Stomach (tissue), 4 donors: ENCODE data around the gene EEF2.

Source experiments
- POLR2A ChIP-seq, 4 donors: fragments of 450-650 bp; IDR thresholded peaks; one replicate each; pipeline ENCODE4 v1.6.1; 2016; ENCODE audit warnings: antibody characterized with exemption in 4 of 4, control low read depth in 2 of 4, mild to moderate bottlenecking in 1 of 4, moderate library complexity in 1 of 4
- POLR2AphosphoS5 ChIP-seq, 3 donors: sonication (generic); formaldehyde crosslinking; IDR thresholded peaks; one replicate each; pipeline ENCODE4 v1.6.1; 2016; ENCODE audit warnings: antibody characterized with exemption in 3 of 3
- TF ChIP-seq, protein P1 (sequence below), 7 experiments: fragments of 450-650 bp in 4 of 7; fragments of 200-600 bp in 3 of 7; sonication (generic) in 3 of 7; IDR thresholded peaks; one replicate each; pipeline ENCODE4 v1.5.1; 2016 to 2019; ENCODE audit warnings: antibody characterized with exemption in 7 of 7, control low read depth in 2 of 7, mild to moderate bottlenecking in 1 of 7

DNA sequence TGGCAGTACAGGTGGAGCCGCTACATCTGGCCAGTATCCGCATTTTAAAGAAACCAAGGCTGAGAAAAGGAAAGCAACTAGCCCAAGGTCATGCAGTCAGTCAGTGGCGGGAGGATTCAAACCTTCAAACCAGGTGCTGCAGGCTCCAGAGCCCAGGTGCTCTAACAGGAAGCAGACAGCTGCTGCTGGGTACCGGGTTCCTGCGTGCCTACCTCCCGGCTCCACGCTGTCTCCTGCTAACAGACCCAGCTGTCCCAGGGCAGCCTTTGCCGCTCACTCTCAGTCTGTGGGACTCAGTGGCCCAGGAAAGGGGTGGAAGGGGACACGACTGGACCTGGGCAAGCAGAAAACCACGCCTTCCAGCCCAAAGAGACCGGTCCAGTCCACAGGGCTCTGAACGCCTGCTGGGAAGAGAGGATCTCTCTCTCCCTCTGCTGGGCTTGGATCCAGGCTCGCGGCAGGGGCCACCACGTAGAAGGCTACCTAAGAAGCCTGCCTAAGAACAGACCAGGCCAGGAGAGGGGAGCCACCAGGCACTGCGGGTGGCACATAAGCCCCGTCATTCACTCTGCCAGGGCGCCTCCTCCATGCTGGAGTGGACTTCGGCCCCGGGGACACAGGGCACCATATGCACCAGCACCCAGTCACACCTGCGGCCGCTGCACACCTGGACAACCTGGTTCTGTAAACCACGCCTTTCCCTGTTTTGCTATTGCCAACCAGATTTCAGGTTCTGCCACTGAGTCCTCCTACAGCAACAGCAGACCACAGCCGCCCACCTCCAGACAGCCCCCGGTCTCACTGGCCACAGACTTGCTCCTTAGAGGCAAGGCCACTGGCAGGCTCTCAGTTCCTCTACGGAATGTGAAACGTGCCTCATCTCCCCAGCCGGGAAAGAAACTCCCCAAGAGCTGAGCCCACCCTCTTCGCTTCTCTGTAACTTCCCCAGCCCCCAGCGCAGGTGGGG, 18.9 kb downstream of the EEF2 start:
- TF ChIP-seq, protein P1, sequence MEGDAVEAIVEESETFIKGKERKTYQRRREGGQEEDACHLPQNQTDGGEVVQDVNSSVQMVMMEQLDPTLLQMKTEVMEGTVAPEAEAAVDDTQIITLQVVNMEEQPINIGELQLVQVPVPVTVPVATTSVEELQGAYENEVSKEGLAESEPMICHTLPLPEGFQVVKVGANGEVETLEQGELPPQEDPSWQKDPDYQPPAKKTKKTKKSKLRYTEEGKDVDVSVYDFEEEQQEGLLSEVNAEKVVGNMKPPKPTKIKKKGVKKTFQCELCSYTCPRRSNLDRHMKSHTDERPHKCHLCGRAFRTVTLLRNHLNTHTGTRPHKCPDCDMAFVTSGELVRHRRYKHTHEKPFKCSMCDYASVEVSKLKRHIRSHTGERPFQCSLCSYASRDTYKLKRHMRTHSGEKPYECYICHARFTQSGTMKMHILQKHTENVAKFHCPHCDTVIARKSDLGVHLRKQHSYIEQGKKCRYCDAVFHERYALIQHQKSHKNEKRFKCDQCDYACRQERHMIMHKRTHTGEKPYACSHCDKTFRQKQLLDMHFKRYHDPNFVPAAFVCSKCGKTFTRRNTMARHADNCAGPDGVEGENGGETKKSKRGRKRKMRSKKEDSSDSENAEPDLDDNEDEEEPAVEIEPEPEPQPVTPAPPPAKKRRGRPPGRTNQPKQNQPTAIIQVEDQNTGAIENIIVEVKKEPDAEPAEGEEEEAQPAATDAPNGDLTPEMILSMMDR (IDR thresholded peaks at IDR 0.05), result no peak
- TF ChIP-seq POLR2A (IDR thresholded peaks at IDR 0.05) (no peak), POLR2AphosphoS5 (IDR thresholded peaks at IDR 0.05) (peak; percentile 25 to 67 (median 38))
